IMR-90 (cell line): ENCODE data around the gene SATB2. TPM values are rescaled to one million over a fixed set of nuclear protein-coding genes. Genes with fewer than 3 reads are reported as not detected.

Experiments
- CHD1 ChIP-seq: IDR thresholded peaks from 2 replicates; pipeline ENCODE4 v1.6.1; 2012; ENCODE audit warnings: low read depth, low read length, improper control_type of control experiment
- POLR2A ChIP-seq: IDR thresholded peaks from 2 replicates; pipeline ENCODE4 v1.6.1; 2012; ENCODE audit warnings: mild to moderate bottlenecking, low read depth, low read length
- polyA plus RNA-seq, 3 experiments: library from polyadenylated mRNA; depleted of rRNA; stranded (reverse); fragments of >200 nt; gene quantifications; 2 replicates each; pipeline ENCODE4 v1.2.3, GENCODE V29; 2012; ENCODE audit warnings: low replicate concordance in 1 of 3
- total RNA-seq: library from RNA; depleted of rRNA; stranded (reverse); fragments of >200 nt; gene quantifications from 2 replicates; pipeline ENCODE4 v1.2.3, GENCODE V29; 2012
- TF ChIP-seq, protein P1 (sequence below): conservative IDR thresholded peaks from 2 replicates; pipeline ENCODE4 v1.5.1; 2012; ENCODE audit warnings: mild to moderate bottlenecking, low read depth, low read length, improper control_type of control experiment

Gene SATB2
- total and polyA plus RNA-seq, 2 of the 4 experiments (the other 2 are of a cell fraction), result 6.2 to 8.4 TPM

DNA sequence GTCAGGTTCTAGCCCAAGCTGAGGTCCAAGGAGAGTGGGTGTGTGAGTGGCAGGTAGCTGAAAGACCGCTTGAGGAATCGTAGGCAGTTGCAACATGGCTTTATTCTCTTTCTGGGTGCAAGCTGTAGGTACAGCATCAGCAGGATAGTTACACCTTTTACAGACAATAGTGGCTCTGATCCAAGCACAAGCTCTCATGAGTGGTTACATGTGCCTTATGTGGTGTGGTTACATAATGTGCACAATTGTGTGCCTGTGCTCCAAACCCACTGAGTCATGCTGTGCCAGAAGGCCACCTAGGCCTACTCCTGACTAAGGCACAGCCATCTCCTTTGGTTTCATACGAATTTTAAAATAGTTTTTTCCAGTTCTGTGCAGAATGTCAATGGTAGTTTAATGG, 227.6 kb downstream of the SATB2 start (continued):
- TF ChIP-seq, protein P1, sequence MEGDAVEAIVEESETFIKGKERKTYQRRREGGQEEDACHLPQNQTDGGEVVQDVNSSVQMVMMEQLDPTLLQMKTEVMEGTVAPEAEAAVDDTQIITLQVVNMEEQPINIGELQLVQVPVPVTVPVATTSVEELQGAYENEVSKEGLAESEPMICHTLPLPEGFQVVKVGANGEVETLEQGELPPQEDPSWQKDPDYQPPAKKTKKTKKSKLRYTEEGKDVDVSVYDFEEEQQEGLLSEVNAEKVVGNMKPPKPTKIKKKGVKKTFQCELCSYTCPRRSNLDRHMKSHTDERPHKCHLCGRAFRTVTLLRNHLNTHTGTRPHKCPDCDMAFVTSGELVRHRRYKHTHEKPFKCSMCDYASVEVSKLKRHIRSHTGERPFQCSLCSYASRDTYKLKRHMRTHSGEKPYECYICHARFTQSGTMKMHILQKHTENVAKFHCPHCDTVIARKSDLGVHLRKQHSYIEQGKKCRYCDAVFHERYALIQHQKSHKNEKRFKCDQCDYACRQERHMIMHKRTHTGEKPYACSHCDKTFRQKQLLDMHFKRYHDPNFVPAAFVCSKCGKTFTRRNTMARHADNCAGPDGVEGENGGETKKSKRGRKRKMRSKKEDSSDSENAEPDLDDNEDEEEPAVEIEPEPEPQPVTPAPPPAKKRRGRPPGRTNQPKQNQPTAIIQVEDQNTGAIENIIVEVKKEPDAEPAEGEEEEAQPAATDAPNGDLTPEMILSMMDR, result no peak
- TF ChIP-seq CHD1 (no peak), POLR2A (no peak)
